ENCODE measurements around the gene HSFX3.
"Not testable (repeated sequence)": the region's sequence is repeated elsewhere in the genome, so short reads cannot be mapped to it uniquely, and the experiment has no call there.

DNA sequence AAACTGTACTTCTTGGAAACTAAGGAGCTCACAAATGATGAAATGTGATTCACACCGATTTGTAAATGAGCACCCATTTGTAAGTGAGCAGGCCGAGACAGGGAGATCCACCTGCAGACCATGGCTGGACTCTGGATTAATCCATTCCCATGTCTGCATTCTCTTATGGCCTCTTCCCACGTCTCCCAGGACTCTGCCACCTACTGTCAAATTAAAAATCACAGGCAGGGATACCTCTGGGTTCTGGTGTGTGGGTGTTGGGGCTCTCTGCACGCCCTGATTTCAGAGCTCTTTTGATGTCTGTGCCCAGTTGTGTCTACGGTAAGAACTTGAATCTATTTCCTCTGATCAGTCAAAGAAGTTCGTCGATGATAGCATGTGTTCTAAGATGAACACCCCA lies 41.3 kb upstream of the HSFX3 start:
- not testable (repeated sequence) for TF ChIP-seq PAX8 (CRISPR knock-in tag; IDR thresholded peaks at IDR 0.05; ENCODE audit: borderline replicate concordance); FOXM1 (CRISPR knock-in tag; IDR thresholded peaks at IDR 0.05); HNRNPUL1 (IDR thresholded peaks at IDR 0.05; ENCODE audit: low read depth, low read length); NFYB (CRISPR knock-in tag; IDR thresholded peaks at IDR 0.05); PRPF4 (IDR thresholded peaks at IDR 0.05; ENCODE audit: low read depth, low read length, poor library complexity, severe bottlenecking); DNMT3B (CRISPR knock-in tag; conservative IDR thresholded peaks at IDR 0.05); EZH2 (conservative IDR thresholded peaks at IDR 0.05; ENCODE audit: low read depth, low read length); ZNF335 (CRISPR knock-in tag; IDR thresholded peaks at IDR 0.05); ELF4 (CRISPR knock-in tag; IDR thresholded peaks at IDR 0.05; ENCODE audit: borderline replicate concordance); SIN3A (IDR thresholded peaks at IDR 0.05; ENCODE audit: borderline replicate concordance, low read depth, low read length)
- TF ChIP-seq, protein P1, sequence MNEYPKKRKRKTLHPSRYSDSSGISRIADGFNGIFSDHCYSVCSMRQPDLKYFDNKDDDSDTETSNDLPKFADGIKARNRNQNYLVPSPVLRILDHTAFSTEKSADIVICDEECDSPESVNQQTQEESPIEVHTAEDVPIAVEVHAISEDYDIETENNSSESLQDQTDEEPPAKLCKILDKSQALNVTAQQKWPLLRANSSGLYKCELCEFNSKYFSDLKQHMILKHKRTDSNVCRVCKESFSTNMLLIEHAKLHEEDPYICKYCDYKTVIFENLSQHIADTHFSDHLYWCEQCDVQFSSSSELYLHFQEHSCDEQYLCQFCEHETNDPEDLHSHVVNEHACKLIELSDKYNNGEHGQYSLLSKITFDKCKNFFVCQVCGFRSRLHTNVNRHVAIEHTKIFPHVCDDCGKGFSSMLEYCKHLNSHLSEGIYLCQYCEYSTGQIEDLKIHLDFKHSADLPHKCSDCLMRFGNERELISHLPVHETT (CRISPR knock-in tag; conservative IDR thresholded peaks at IDR 0.05), result not testable (repeated sequence)
- TF ChIP-seq, protein P2, sequence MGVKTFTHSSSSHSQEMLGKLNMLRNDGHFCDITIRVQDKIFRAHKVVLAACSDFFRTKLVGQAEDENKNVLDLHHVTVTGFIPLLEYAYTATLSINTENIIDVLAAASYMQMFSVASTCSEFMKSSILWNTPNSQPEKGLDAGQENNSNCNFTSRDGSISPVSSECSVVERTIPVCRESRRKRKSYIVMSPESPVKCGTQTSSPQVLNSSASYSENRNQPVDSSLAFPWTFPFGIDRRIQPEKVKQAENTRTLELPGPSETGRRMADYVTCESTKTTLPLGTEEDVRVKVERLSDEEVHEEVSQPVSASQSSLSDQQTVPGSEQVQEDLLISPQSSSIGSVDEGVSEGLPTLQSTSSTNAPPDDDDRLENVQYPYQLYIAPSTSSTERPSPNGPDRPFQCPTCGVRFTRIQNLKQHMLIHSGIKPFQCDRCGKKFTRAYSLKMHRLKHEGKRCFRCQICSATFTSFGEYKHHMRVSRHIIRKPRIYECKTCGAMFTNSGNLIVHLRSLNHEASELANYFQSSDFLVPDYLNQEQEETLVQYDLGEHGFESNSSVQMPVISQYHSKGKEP (CRISPR knock-in tag; IDR thresholded peaks at IDR 0.05), result not testable (repeated sequence)
